C4-2B (cell line): ENCODE measurements around the gene CADM1.

ENCODE experiments used
- ZFX ChIP-seq: fragments of 450-650 bp; IDR thresholded peaks from 2 replicates; pipeline ENCODE4 v1.6.1; 2017
- TF ChIP-seq, protein P1 (sequence below): fragments of 450-650 bp; conservative IDR thresholded peaks from 2 replicates; pipeline ENCODE4 v1.5.1; 2017; ENCODE audit warnings: mild to moderate bottlenecking

DNA sequence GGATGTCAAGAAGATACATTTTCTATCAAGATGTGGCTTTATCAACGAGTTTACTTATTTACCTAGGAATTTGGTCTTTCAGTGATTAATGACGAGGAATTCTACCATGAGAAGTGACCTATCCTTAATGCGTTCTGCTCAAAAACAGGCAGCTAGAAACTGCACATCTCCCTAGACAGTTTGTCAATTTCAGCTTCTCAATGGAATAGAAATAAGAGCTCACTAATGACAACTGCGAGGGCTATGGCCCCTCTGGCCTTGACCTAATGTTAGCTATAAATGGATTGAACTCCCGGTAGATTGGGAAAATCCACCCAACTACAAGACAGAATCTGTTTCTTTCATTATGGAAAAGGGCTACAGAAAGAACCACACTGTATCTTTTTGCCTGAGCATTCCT lies 223.4 kb downstream of the CADM1 start:
- TF ChIP-seq, protein P1, sequence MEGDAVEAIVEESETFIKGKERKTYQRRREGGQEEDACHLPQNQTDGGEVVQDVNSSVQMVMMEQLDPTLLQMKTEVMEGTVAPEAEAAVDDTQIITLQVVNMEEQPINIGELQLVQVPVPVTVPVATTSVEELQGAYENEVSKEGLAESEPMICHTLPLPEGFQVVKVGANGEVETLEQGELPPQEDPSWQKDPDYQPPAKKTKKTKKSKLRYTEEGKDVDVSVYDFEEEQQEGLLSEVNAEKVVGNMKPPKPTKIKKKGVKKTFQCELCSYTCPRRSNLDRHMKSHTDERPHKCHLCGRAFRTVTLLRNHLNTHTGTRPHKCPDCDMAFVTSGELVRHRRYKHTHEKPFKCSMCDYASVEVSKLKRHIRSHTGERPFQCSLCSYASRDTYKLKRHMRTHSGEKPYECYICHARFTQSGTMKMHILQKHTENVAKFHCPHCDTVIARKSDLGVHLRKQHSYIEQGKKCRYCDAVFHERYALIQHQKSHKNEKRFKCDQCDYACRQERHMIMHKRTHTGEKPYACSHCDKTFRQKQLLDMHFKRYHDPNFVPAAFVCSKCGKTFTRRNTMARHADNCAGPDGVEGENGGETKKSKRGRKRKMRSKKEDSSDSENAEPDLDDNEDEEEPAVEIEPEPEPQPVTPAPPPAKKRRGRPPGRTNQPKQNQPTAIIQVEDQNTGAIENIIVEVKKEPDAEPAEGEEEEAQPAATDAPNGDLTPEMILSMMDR, result no peak
- TF ChIP-seq ZFX, result no peak
